ENCODE data around the gene CLRN3.

The CLRN3 gene

DNA sequence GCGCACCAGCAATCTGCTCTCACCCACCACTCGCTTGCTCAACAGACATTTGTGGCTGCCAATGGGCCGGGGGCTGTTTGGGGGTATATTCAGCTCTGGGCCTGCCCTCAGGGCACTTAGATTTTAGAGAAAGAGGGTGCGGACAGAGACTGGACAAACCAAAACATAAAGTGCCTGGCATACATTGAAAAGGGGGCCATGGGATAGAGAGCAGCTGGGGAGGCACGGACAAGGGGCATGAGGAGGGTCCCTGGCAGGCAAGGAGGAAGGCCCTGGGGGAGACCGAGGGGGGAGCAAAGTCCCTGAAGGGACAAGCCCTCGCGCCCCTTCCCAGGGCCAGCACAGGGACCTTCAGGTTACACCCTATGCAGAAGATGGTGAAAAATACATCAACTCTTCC, 43.5 kb downstream of the CLRN3 start:
- TF ChIP-seq, protein P1, sequence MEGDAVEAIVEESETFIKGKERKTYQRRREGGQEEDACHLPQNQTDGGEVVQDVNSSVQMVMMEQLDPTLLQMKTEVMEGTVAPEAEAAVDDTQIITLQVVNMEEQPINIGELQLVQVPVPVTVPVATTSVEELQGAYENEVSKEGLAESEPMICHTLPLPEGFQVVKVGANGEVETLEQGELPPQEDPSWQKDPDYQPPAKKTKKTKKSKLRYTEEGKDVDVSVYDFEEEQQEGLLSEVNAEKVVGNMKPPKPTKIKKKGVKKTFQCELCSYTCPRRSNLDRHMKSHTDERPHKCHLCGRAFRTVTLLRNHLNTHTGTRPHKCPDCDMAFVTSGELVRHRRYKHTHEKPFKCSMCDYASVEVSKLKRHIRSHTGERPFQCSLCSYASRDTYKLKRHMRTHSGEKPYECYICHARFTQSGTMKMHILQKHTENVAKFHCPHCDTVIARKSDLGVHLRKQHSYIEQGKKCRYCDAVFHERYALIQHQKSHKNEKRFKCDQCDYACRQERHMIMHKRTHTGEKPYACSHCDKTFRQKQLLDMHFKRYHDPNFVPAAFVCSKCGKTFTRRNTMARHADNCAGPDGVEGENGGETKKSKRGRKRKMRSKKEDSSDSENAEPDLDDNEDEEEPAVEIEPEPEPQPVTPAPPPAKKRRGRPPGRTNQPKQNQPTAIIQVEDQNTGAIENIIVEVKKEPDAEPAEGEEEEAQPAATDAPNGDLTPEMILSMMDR (IDR thresholded peaks at IDR 0.05; ENCODE audit: insufficient read depth, low read depth, low read length, missing control alignments): no peak
- DNase-seq (ENCODE audit: low read depth): no peak

DNA sequence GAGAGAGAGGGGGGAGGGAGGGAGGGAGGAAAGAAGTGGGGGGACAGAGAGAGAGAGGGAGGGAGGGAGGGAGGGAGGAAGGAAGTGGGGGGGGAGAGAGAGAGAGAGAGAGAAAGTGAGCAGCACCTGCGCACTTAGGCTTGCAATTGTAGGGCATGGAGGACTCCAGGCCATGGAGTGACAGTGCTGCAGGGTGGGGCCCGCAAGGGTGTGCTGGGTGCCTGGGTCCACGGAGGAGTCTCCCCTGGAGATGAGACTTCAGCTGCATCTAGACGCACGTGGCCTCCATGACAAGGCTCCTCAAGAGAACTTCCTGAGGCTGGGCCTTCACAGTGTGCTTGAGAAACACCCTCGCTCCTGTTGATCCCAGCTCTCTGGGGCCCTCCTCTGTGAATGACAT, 44.5 kb downstream of the CLRN3 start:
- DNase-seq (ENCODE audit: low read depth): no peak
- TF ChIP-seq, protein P1 (IDR thresholded peaks at IDR 0.05; ENCODE audit: insufficient read depth, low read depth, low read length, missing control alignments): no peak
- H3K4me3 ChIP-seq (ENCODE audit: low read length): no peak overlapping the region

More for the DNA sequence above, 43.5 kb downstream of the CLRN3 start:
- H3K4me3 ChIP-seq (ENCODE audit: low read length): no peak overlapping the region

DNA sequence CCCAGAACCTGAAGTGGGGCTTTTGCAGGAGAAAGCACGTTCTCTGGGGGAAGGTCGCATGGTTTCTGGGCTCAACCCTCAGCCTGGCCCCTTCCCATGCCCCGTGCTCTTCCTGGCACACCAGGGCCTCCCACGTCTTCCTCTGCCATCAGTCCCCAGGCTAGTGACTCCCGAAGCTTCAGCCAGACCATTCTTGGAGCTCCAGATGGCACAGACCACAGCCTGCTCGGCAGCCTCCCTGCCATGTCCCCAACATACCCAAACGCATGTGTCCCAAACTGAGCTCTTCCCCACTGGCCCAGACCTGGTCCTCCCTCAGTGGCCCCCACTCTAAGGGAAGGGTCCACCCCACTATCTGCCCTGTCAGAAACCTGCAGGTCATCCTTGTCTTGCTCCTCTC, 47.0 kb downstream of the CLRN3 start:
- H3K4me3 ChIP-seq (ENCODE audit: low read length): no peak overlapping the region
- TF ChIP-seq, protein P1 (IDR thresholded peaks at IDR 0.05; ENCODE audit: insufficient read depth, low read depth, low read length, missing control alignments): no peak
- no peak for DNase-seq (ENCODE audit: low read depth)

DNA sequence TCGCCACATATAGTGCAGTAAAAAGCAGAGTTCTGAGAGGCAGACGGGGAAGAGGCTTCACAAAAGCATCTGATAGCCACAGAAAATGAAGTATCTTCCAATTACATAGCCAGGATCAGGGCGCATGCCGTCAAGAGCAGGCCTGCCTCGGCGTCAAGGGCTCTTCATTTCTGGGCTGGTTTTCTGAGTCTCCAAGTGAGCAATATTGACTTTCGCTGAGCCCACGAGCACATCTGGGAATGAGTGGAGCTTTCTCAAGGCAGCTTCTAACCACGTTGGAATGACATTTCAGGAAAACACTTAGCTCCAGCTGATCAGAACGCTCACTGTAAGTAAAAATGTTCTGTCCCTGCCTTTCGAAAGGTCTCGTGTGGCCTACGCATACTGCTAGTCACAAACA, 51.9 kb downstream of the CLRN3 start:
- TF ChIP-seq, protein P1 (IDR thresholded peaks at IDR 0.05; ENCODE audit: insufficient read depth, low read depth, low read length, missing control alignments): no peak
- no peak overlapping the region for H3K4me3 ChIP-seq (ENCODE audit: low read length)
- no peak for DNase-seq (ENCODE audit: low read depth)

DNA sequence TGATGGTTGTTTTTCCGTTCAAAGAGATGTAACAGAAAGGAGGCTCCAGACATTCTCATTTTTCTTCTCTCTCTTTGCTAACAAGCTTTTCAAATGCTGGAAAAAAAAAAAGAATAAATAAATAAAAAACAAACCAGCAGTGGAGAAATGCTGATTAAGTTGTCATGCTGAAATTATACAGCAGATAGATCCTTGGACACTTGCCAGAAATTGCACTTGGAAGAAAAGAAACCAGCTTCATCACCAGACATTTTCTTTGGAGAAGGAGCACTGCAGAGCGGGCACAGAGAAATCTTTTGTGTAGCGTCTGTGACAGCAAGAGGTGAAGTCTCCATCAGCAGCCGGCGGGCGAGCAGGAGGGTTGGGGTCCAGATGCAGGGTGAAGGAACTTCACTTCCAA, 55.8 kb downstream of the CLRN3 start:
- TF ChIP-seq, protein P1 (IDR thresholded peaks at IDR 0.05; ENCODE audit: insufficient read depth, low read depth, low read length, missing control alignments): no peak

GRCh38 chr10:127836176-127836575, 56.6 kb downstream of the CLRN3 start:
- H3K4me3 ChIP-seq (ENCODE audit: low read length): no peak overlapping the region
- TF ChIP-seq, protein P1 (IDR thresholded peaks at IDR 0.05; ENCODE audit: insufficient read depth, low read depth, low read length, missing control alignments): no peak
- no peak for DNase-seq (ENCODE audit: low read depth)

More for the DNA sequence above, 55.8 kb downstream of the CLRN3 start:
- DNase-seq (ENCODE audit: low read depth): no peak
- H3K4me3 ChIP-seq (ENCODE audit: low read length): no peak overlapping the region

DNA sequence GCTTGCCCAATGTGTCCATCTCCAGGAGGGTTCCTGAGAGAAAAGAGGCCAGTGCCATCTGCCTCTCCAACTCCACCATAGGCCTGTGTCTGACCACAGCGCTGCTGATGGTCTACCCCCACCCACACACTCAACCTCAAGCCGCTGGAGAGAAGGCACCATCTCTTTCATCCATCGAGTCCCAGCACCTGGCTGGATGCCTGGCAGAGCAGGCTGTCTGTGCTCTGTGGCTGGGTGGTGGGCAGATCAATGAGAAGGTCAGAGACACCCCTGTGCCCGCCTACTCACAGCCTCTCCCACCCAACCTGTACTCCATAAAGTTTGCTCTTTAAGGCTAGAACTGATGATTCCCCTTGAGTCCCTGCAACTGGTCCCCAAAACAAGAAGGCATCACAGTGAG, 58.0 kb downstream of the CLRN3 start:
- TF ChIP-seq, protein P1 (IDR thresholded peaks at IDR 0.05; ENCODE audit: insufficient read depth, low read depth, low read length, missing control alignments): no peak
- H3K4me3 ChIP-seq (ENCODE audit: low read length): no peak overlapping the region
- DNase-seq (ENCODE audit: low read depth): no peak
